ENCODE measurements around the gene PPP6R1. TPM values are rescaled to one million over a fixed set of nuclear protein-coding genes. Genes with fewer than 3 reads are reported as not detected.

PPP6R1 gene
- total and polyA plus RNA-seq, 2 donors (not counting 1 experiment from before 2014, with no cell fraction given): 28.5 to 34.0 TPM

DNA sequence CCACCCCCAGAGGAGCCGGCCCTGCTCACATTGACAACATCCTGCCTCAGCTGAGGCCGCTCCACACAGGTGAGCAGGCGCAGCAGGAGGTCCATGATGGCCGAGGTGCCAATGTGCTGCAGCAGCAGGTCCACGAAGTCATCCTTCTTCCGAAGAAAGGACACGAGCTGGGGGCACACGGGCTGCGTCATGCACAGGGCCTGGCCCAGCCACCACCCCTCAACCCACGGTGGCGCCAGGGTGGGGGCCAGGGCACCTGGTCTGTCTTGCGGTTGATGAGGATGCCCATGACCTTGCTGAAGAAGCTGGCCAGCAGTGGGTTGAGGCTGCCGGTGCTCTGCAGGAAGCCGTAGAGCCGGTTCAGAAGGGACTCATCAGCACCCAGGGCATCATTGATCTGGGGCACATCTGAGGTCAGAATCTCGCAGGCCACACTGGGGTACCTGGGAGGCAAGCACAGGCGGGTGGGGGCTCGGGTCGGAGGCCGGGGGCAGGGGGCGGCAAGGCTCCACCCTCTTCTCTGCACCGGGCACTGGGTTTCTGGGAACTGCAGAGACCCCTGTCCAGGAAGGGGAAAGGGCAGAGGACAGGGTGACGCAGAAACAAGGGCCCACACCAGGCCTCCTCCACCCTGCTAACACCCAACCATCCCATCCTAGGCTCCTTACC is 13.4 kb downstream of the PPP6R1 start:
- no peaks in the 10 kb centered on the region for H3K4me1 ChIP-seq (ENCODE audit: control insufficient read depth, extremely low read depth, insufficient read depth, low read length)
- H4K20me1 ChIP-seq (ENCODE audit: control insufficient read depth, extremely low read depth, insufficient read depth, low read length): peaks cover 3% of the 10 kb centered on the region
- DNase-seq (ENCODE audit: low read depth in 2 of 2): no peak
- H3K9me3 ChIP-seq (ENCODE audit: control insufficient read depth, insufficient read depth, low read depth, low read length): no peaks in the 10 kb centered on the region
- no peak overlapping the region for H3K4me2 ChIP-seq (ENCODE audit: extremely low read depth, insufficient read depth, low read length)
- no peak overlapping the region for H3K27ac ChIP-seq (ENCODE audit: insufficient read depth, low read length)
- no peak overlapping the region for H2AFZ ChIP-seq (ENCODE audit: low read length)
- peaks cover 36% of the 10 kb centered on the region for H3K79me2 ChIP-seq (ENCODE audit: control insufficient read depth, insufficient read depth, low read length)
- H3K9ac ChIP-seq (ENCODE audit: insufficient read depth, low read length): no peak overlapping the region
- H3K36me3 ChIP-seq (ENCODE audit: control insufficient read depth, insufficient read depth, low read length): peaks cover 22% of the 10 kb centered on the region
- H3K4me3 ChIP-seq (replicated peaks in 1 of 4; ENCODE audit: control extremely low read depth in 1 of 4, insufficient read depth in 1 of 4, low read depth in 3 of 4, low read length in 4 of 4): no peak overlapping the region
- H3K27me3 ChIP-seq (ENCODE audit: control insufficient read depth, insufficient read depth, low read length): no peaks in the 10 kb centered on the region
- no peak for TF ChIP-seq CTCF (conservative IDR thresholded peaks at IDR 0.05 in 1 of 2, IDR thresholded peaks at IDR 0.05 in 1 of 2; ENCODE audit: low read depth in 1 of 2, low read length in 2 of 2)
- no peak for TF ChIP-seq EZH2 (IDR thresholded peaks at IDR 0.05; ENCODE audit: low read length, missing control alignments)

- H3K36me3 ChIP-seq (ENCODE audit: control insufficient read depth, insufficient read depth, low read length): peaks cover 33% of the 10 kb centered on the region
- H3K4me2 ChIP-seq (ENCODE audit: extremely low read depth, insufficient read depth, low read length): no peak overlapping the region
- H3K27ac ChIP-seq (ENCODE audit: insufficient read depth, low read length): no peak overlapping the region
- TF ChIP-seq EZH2 (IDR thresholded peaks at IDR 0.05; ENCODE audit: low read length, missing control alignments): no peak
- no peak for TF ChIP-seq CTCF (conservative IDR thresholded peaks at IDR 0.05 in 1 of 2, IDR thresholded peaks at IDR 0.05 in 1 of 2; ENCODE audit: low read depth in 1 of 2, low read length in 2 of 2)
- no peak overlapping the region for H2AFZ ChIP-seq (ENCODE audit: low read length)
- H3K4me3 ChIP-seq (replicated peaks in 1 of 4; ENCODE audit: control extremely low read depth in 1 of 4, insufficient read depth in 1 of 4, low read depth in 3 of 4, low read length in 4 of 4): no peak overlapping the region
- H4K20me1 ChIP-seq (ENCODE audit: control insufficient read depth, extremely low read depth, insufficient read depth, low read length): peaks cover 3% of the 10 kb centered on the region
- no peak overlapping the region for H3K9ac ChIP-seq (ENCODE audit: insufficient read depth, low read length)
- H3K27me3 ChIP-seq (ENCODE audit: control insufficient read depth, insufficient read depth, low read length): no peaks in the 10 kb centered on the region
- H3K79me2 ChIP-seq (ENCODE audit: control insufficient read depth, insufficient read depth, low read length): peaks cover 24% of the 10 kb centered on the region
- no peaks in the 10 kb centered on the region for H3K9me3 ChIP-seq (ENCODE audit: control insufficient read depth, insufficient read depth, low read depth, low read length)
- no peak for DNase-seq (ENCODE audit: low read depth in 2 of 2)
- no peaks in the 10 kb centered on the region for H3K4me1 ChIP-seq (ENCODE audit: control insufficient read depth, extremely low read depth, insufficient read depth, low read length)
Measured at GRCh38 chr19:55244004-55244680, 14.7 kb downstream of the PPP6R1 start.

GRCh38 chr19:55242517-55242916 is 16.3 kb downstream of the PPP6R1 start:
- Histone ChIP-seq H3K27ac (ENCODE audit: insufficient read depth, low read length) (no peak overlapping the region), H3K79me2 (ENCODE audit: control insufficient read depth, insufficient read depth, low read length) (peaks cover 10% of the 10 kb centered on the region), H3K4me1 (ENCODE audit: control insufficient read depth, extremely low read depth, insufficient read depth, low read length) (no peaks in the 10 kb centered on the region), H4K20me1 (ENCODE audit: control insufficient read depth, extremely low read depth, insufficient read depth, low read length) (no peaks in the 10 kb centered on the region), H3K9me3 (ENCODE audit: control insufficient read depth, insufficient read depth, low read depth, low read length) (no peaks in the 10 kb centered on the region), H3K36me3 (ENCODE audit: control insufficient read depth, insufficient read depth, low read length) (peaks cover 39% of the 10 kb centered on the region), H3K4me2 (ENCODE audit: extremely low read depth, insufficient read depth, low read length) (no peak overlapping the region), H2AFZ (ENCODE audit: low read length) (no peak overlapping the region), H3K9ac (ENCODE audit: insufficient read depth, low read length) (no peak overlapping the region), H3K27me3 (ENCODE audit: control insufficient read depth, insufficient read depth, low read length) (no peaks in the 10 kb centered on the region), H3K4me3 (replicated peaks in 1 of 4; ENCODE audit: control extremely low read depth in 1 of 4, insufficient read depth in 1 of 4, low read depth in 3 of 4, low read length in 4 of 4) (no peak overlapping the region)
- DNase-seq (ENCODE audit: low read depth in 2 of 2): no peak
- TF ChIP-seq CTCF (conservative IDR thresholded peaks at IDR 0.05 in 1 of 2, IDR thresholded peaks at IDR 0.05 in 1 of 2; ENCODE audit: low read depth in 1 of 2, low read length in 2 of 2): no peak
- TF ChIP-seq EZH2 (IDR thresholded peaks at IDR 0.05; ENCODE audit: low read length, missing control alignments): no peak

Data from fibroblast of lung (primary cell).